Uterus (tissue), 2 donors: ENCODE measurements around the gene PDAP1.

Experiments used
- POLR2A ChIP-seq, 2 donors: fragments of 450-650 bp; IDR thresholded peaks; one replicate each; pipeline ENCODE4 v1.6.1; 2016; ENCODE audit warnings: antibody characterized with exemption in 2 of 2, mild to moderate bottlenecking in 1 of 2, moderate library complexity in 1 of 2
- TF ChIP-seq, protein P1 (sequence below), 4 experiments: fragments of 200-600 bp in 2 of 4; fragments of 450-650 bp in 2 of 4; sonication (generic) in 2 of 4; IDR thresholded peaks; one replicate each; pipeline ENCODE4 v1.5.1; 2016 to 2019; ENCODE audit warnings: antibody characterized with exemption in 4 of 4, mild to moderate bottlenecking in 2 of 4, moderate library complexity in 1 of 4

DNA sequence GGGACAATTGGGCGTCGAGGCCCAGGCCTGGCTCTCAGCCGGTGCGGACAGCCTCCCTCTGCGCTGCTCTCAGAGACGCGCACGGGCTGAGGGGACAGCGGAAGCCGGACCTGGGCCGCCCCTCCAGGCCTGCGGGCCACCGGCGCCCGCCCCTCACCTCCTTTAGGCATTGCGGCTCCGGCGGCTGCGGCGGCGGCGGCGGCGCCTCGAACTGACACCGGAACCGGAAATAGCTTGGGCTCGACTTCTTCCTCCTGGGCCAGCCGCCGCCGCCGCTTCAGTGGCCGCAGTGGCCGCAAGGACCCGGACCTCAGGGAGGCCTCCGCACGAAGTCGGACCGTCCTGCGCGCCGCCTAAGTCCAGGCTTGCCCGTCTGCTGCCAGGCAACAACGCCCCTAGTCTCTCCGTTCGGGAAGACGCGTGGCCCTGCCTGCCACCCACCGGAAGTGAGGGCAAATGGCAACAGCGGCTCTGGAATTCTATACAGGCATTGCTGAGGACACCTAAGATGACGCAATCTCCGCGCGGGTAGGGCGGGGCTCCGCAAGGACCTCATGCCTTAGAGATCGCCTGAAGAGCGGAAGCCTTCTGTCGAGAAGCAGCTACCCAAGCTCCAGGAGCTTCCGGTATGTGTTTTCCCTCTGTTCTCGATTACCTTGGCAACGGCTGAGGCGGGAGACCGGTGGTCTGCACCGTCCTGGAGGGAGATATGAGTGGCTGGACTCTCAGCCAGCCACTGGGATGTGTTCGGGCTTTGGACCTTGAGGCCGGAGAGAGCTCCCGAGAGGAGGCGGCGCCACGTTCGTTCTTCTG is at the start of gene PDAP1, which contains the start of gene BUD31:
- TF ChIP-seq, protein P1, sequence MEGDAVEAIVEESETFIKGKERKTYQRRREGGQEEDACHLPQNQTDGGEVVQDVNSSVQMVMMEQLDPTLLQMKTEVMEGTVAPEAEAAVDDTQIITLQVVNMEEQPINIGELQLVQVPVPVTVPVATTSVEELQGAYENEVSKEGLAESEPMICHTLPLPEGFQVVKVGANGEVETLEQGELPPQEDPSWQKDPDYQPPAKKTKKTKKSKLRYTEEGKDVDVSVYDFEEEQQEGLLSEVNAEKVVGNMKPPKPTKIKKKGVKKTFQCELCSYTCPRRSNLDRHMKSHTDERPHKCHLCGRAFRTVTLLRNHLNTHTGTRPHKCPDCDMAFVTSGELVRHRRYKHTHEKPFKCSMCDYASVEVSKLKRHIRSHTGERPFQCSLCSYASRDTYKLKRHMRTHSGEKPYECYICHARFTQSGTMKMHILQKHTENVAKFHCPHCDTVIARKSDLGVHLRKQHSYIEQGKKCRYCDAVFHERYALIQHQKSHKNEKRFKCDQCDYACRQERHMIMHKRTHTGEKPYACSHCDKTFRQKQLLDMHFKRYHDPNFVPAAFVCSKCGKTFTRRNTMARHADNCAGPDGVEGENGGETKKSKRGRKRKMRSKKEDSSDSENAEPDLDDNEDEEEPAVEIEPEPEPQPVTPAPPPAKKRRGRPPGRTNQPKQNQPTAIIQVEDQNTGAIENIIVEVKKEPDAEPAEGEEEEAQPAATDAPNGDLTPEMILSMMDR (IDR thresholded peaks at IDR 0.05): peak in 3 of 4 experiments; percentile 18 to 66 (median 34)
- TF ChIP-seq POLR2A (IDR thresholded peaks at IDR 0.05): peak; percentile 73 to 77
